ENCODE data around the gene PAX1. TPM values are rescaled to one million over a fixed set of nuclear protein-coding genes. Genes with fewer than 3 reads are reported as not detected.

The PAX1 gene
- total RNA-seq, 3 donors from 2014 or later (not counting 1 experiment from before 2014, with no cell fraction given), result not detected

DNA sequence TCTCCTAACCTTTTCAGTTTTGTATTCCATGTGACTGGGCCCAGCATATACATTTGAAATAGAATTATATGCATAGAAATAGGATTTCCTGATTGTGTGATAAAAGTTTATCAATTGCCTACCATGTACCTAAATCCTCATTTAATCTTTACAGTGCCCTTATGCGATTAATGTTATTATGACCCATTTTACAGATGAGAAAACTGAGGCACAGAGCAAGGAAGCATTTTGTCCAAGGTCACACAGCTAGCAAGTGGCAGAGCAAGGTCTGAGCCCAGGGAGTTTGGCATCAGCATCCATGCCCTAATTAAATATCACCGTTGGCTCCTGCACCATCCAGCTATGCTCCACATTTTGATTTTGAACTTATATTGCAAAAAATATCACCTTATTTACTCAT lies 28.2 kb upstream of the PAX1 start:
- Histone ChIP-seq H3K27me3 (ENCODE audit: control insufficient read depth, insufficient read depth, low read length) (no peaks in the 10 kb centered on the region), H3K36me3 (ENCODE audit: control insufficient read depth, insufficient read depth, low read length) (no peaks in the 10 kb centered on the region), H3K4me3 (ENCODE audit: low read length) (no peak overlapping the region), H3K4me1 (ENCODE audit: control insufficient read depth, insufficient read depth, low read length) (no peaks in the 10 kb centered on the region), H3K27ac (ENCODE audit: low read length) (no peak overlapping the region), H3K9me3 (ENCODE audit: control insufficient read depth, insufficient read depth, low read length) (no peaks in the 10 kb centered on the region)
- DNase-seq, result no peak
- intact Hi-C loops (cut with micrococcal nuclease), result no loop called here
- Mint-ChIP-seq H3K27ac (no peak overlapping the region), H3K27me3 (ENCODE audit: low read depth in 2 of 2) (no peaks in the 10 kb centered on the region), H3K4me1 (no peaks in the 10 kb centered on the region), H3K9me3 (no peaks in the 10 kb centered on the region), H3K4me3 (no peak overlapping the region), H3K36me3 (no peaks in the 10 kb centered on the region)
- 96% methylated on average over 2 of the region's 2 CpGs for whole genome bisulfite sequencing (ENCODE audit: insufficient coverage)
- ATAC-seq, result no peak
- no peak for TF ChIP-seq CTCF (IDR thresholded peaks at IDR 0.05)

DNA sequence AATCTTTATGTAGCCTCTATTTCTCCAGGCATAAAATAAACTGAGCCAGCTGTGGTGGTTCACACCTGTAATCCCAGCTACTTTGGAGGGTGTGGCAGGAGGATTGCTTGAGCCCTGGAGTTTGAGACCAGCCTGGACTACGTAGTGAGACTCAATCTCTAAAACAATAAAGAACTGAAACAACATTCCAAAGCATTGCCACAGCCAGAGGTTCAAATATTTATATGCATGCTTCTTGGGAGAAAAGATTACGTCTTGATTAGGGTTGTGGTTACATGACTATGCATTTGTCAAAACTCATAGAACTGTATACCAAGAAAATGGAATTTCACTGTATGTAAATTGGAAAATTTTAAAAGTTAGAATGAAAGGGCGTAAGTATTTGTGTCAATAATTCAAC lies 27.7 kb upstream of the PAX1 start:
- ATAC-seq, result no peak
- Mint-ChIP-seq H3K4me3 (no peak overlapping the region), H3K4me1 (no peaks in the 10 kb centered on the region), H3K27ac (no peak overlapping the region), H3K36me3 (no peaks in the 10 kb centered on the region), H3K9me3 (no peaks in the 10 kb centered on the region), H3K27me3 (ENCODE audit: low read depth in 2 of 2) (no peaks in the 10 kb centered on the region)
- intact Hi-C loops (cut with micrococcal nuclease), result no loop called here
- no peak overlapping the region for H3K4me3 ChIP-seq (ENCODE audit: low read length)
- no peaks in the 10 kb centered on the region for H3K4me1 ChIP-seq (ENCODE audit: control insufficient read depth, insufficient read depth, low read length)
- H3K9me3 ChIP-seq (ENCODE audit: control insufficient read depth, insufficient read depth, low read length), result no peaks in the 10 kb centered on the region
- no peak for TF ChIP-seq CTCF (IDR thresholded peaks at IDR 0.05)
- no peak for DNase-seq
- H3K27me3 ChIP-seq (ENCODE audit: control insufficient read depth, insufficient read depth, low read length), result no peaks in the 10 kb centered on the region
- no peak overlapping the region for H3K27ac ChIP-seq (ENCODE audit: low read length)
- no peaks in the 10 kb centered on the region for H3K36me3 ChIP-seq (ENCODE audit: control insufficient read depth, insufficient read depth, low read length)
- 13% methylated on average over 1 of the region's 3 CpGs for WGBS (ENCODE audit: insufficient coverage)

GRCh38 chr20:21681234-21681921 lies 24.1 kb upstream of the PAX1 start:
- no peak for TF ChIP-seq CTCF (IDR thresholded peaks at IDR 0.05)
- Histone ChIP-seq H3K4me3 (ENCODE audit: low read length) (no peak overlapping the region), H3K27me3 (ENCODE audit: control insufficient read depth, insufficient read depth, low read length) (no peaks in the 10 kb centered on the region), H3K9me3 (ENCODE audit: control insufficient read depth, insufficient read depth, low read length) (no peaks in the 10 kb centered on the region), H3K4me1 (ENCODE audit: control insufficient read depth, insufficient read depth, low read length) (no peaks in the 10 kb centered on the region), H3K27ac (ENCODE audit: low read length) (no peak overlapping the region), H3K36me3 (ENCODE audit: control insufficient read depth, insufficient read depth, low read length) (no peaks in the 10 kb centered on the region)
- ATAC-seq (no peak), DNase-seq (no peak)
- H3K27ac Mint-ChIP-seq, result no peak overlapping the region
- intact Hi-C loops (cut with micrococcal nuclease), result no loop called here
- no peaks in the 10 kb centered on the region for H3K36me3 Mint-ChIP-seq
- H3K9me3 Mint-ChIP-seq, result no peaks in the 10 kb centered on the region
- no peak overlapping the region for H3K4me3 Mint-ChIP-seq
- 86% methylated on average over 14 of the region's 14 CpGs for WGBS (ENCODE audit: insufficient coverage)
- H3K27me3 Mint-ChIP-seq (ENCODE audit: low read depth in 2 of 2), result no peaks in the 10 kb centered on the region
- no peaks in the 10 kb centered on the region for H3K4me1 Mint-ChIP-seq

GRCh38 chr20:21681922-21682318 lies 23.5 kb upstream of the PAX1 start:
- no peak overlapping the region for H3K27ac Mint-ChIP-seq
- TF ChIP-seq CTCF (IDR thresholded peaks at IDR 0.05), result no peak
- Histone ChIP-seq H3K27me3 (ENCODE audit: control insufficient read depth, insufficient read depth, low read length) (no peaks in the 10 kb centered on the region), H3K9me3 (ENCODE audit: control insufficient read depth, insufficient read depth, low read length) (no peaks in the 10 kb centered on the region), H3K36me3 (ENCODE audit: control insufficient read depth, insufficient read depth, low read length) (no peaks in the 10 kb centered on the region), H3K4me1 (ENCODE audit: control insufficient read depth, insufficient read depth, low read length) (no peaks in the 10 kb centered on the region), H3K4me3 (ENCODE audit: low read length) (no peak overlapping the region), H3K27ac (ENCODE audit: low read length) (no peak overlapping the region)
- 77% methylated on average over 10 of the region's 10 CpGs for WGBS (ENCODE audit: insufficient coverage)
- no peaks in the 10 kb centered on the region for H3K4me1 Mint-ChIP-seq
- no peaks in the 10 kb centered on the region for H3K36me3 Mint-ChIP-seq
- intact Hi-C loops (cut with micrococcal nuclease), result no loop called here
- no peak for ATAC-seq
- H3K27me3 Mint-ChIP-seq (ENCODE audit: low read depth in 2 of 2), result no peaks in the 10 kb centered on the region
- no peak overlapping the region for H3K4me3 Mint-ChIP-seq
- no peaks in the 10 kb centered on the region for H3K9me3 Mint-ChIP-seq
- no peak for DNase-seq

All from natural killer cell (primary cell).